HG02885 (cell line): ENCODE measurements around the gene AP4S1.

Experiments
- ATAC-seq: cut with Tn5 transposase; IDR thresholded peaks from one replicate; pipeline ENCODE4 v1.9.1; 2021; ENCODE audit warnings: mild to moderate bottlenecking; ENCODE audit not compliant: unreplicated experiment, poor library complexity

AP4S1 gene

DNA sequence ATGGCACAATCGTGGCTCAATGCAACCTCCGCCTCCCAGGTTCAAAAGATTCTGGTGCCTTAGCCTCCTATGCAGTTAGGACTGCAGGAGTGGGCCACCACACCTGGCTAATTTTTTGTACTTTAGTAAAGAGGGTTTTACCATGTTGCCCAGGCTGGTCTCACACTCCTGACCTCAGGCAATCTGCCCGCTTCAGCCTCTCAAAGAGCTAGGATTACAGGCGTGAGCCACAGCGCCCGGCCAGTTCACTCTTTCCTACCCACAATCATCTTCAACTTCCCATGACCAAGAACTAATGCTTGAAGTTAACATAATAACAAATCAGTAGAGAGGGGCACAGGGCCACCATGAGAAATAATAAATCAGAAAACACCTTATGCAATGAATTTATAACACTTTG lies 99.8 kb downstream of the AP4S1 start:
- ATAC-seq, result no peak

DNA sequence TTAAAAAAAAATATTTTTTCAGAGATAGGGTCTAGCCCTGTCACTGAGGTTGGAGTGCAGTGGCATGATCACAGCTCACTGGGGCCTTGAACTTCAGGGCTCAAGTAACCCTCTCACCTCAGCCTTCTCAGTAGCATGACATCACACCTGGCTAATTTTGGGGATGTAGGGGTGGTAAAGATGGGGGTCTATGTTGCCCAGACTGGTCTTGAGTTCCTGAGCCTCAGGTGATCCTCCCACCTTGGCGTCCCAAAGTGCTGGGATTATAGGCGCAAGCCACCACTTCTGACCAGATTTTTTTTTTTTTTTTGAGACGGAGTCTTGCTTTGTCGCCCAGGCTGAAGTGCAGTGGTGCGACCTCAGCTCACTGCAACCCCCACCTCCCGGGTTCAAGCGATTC lies 101.2 kb downstream of the AP4S1 start:
- ATAC-seq, result no peak

DNA sequence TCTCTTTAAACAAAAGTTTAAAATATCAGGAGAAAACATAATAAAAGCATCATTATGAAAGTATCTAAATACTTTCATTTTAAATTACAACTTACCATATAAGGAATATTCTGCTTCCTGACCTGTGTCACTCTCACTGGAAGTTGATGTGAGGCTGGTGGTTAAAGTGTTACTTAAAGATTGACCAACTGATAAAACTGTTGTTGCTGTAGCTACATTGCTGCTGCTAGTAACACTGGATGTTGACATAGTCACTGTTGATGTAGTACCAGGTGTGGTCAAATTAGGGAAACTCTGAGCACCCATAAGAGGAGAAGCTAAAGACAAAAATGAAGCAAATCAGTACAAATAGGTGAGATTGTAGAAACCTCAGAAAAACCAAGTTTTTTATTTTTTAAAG lies 102.2 kb downstream of the AP4S1 start:
- no peak for ATAC-seq

DNA sequence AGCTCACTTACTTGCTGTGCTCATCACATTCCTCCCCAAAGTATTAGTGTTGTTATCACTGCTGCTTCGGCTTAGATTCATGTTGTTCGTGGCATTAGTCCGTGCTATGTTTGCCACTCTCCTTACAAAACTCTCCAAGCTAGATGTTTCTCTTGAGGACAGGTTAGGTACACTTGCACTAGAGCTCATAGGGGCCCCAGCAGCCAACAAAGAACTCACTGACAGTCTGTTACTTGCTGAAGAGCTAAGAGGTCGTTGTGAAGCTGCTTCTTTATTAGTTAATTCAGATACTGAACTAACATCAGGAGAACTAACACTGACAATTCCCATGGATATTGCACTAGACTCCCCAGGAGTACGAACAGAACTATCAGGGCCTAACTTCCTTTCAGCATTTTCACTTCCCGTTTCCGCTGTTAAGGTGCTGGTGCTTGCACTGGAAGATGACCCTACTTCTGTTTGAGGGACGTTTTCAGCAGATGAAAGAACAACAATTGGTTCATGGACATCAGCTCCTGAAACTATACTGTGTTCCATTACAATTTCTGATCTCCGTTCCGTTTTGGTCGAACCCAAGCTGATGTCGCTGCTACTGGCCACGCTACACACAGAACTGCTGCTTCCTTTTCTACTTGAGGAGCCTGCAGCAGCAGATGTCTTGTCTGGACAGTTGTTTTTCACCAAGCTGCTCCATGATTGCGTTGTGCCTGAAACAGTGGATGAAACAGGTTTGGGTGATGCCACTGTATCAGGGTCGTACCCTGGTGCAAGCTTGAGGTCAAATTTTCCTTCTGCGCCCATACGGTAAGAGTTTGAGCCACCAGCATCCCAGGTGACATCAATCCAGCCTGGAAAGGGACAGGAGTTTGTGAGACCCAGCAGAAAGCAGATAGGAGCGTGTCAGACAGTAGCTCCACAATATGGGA lies 103.4 kb downstream of the AP4S1 start:
- ATAC-seq, result peak; percentile 71

DNA sequence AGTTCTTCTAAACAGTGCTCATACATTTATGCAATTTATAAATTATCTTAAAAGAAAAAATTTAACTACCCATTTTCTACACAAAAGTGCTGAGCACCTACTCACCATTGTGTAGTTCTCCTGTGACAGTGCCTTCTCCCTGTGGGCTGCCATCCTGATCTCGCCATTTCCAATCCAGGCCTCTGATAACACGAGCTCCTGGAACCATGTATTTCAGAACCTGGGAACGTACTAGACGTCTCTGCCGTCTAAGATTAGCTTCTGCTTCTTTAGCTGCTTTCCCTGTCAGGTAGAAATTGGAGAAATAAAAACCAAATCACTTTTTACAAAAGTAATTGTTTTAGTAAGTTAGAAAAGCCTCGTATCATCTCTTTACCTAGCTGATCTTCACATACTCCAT lies 107.7 kb downstream of the AP4S1 start:
- no peak for ATAC-seq

DNA sequence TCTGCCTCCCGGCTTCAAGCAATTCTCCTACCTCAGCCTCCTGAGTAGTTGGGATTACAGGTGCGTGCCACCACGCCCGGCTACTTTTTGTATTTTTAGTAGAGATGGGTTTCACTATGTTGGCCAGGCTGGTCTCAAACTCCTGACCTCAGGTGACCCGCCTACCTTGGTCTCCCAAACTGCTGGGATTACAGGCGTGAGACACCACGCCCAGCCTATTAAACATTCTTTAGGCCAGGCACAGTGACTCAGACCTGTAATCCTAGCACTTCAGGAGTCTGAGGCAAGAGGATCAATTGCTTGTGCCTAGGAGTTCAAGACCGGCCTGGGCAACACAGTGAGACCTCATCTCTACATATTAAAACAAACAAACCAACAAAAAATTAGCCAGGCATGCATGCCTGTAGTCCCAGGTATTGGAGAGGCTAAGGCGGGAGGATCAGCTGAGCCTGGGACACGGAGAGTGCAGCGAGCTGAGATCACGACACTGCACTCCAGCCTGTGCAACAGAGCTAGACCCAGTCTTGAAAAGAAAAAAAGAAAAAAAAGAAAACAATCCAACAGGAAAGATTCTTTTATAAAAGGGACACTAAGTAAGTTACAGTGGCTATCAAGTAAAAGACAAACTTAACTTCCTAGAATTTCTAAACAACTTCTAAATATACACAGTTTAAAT lies 111.9 kb downstream of the AP4S1 start:
- no peak for ATAC-seq

DNA sequence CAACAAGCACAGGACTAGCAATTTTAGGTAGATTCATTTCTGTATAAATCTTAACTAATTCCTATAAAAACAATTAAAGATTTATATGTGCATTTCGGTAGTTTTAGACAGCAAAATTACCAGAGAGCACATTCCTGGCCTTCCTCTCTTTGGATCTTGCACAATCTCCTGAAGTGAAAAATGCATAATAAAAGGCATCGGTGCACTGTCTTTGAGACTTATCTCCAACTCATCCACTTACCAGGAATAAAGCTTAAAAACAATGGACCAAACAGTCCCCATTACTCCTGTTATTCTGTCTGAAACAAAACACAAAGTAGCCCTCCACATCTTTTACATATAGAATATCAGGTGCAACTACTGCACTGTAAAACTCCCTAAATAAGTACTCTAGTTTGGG lies 112.9 kb downstream of the AP4S1 start:
- ATAC-seq, result no peak

DNA sequence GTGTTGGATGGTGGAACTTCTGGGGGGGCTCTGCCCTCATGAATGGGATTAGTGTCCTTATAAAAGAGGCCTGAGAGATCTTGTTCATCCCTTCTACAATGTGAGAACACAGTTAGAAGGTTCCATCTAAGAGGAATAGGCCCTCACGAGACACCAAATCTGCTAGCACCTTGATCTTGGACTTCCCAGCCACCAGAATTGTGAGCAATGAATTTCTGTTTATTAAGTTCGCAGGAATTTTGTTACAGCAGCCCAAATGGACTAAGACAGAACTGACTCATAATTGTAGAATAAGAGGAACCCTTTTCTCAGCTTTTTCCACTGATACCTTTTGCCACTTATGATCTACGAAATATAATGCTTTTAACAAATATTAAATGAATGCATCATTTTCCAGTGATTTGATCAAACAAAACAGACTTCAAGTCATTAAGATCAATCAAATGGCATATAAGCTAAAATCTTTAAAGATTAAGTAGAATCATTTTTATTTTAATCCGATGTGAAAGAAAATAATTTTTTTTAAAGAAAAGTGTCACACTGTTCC lies 113.9 kb downstream of the AP4S1 start:
- no peak for ATAC-seq

DNA sequence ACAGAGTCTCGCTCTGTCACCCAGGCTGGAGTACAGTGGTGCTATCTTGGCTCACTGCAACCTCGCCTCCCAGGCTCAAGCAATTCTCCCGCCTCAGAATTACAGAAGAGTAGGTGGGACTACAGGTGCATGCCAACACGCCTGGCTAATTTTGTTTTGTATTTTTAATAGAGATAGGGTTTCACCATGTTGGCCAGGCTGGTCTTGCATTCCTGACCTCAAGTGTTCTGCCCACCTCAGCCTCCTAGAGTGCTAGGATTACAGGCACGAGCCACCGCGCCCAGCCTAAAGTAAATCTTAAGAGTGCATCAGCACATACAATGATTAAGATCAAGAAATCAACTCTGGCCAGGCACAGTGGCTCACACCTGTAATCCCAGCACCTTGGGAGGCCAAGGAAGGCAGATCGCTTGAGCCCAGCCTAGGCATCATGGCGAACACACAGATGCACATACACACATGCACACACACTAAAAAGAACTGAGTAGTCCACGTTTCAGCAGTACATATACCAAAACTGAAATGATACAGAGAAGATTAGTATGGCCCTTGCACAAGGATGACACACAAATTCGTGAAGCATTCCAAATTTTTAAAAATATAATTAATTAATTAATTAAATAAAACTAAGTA lies 117.1 kb downstream of the AP4S1 start:
- ATAC-seq, result no peak
